ENCODE data around the gene SON.
A peak's percentile ranks its signal among the peaks of the same experiment; 100 is the strongest.
"Not testable (repeated sequence)": the region's sequence is repeated elsewhere in the genome, so short reads cannot be mapped to it uniquely, and the experiment has no call there.

SON gene

GRCh38 chr21:33584455-33584854 lies 41.6 kb downstream of the SON start:
- DNase-seq, result no peak

GRCh38 chr21:33586927-33587326 lies 44.1 kb downstream of the SON start:
- DNase-seq, result no peak

GRCh38 chr21:33587792-33588484 lies 45.1 kb downstream of the SON start:
- DNase-seq, result no peak

GRCh38 chr21:33588485-33589335 lies 45.9 kb downstream of the SON start, which contains the start of gene DONSON:
DONSON (minus strand) TSS chr21:33588684; CDS start chr21:33588641, 43 bp downstream.
- peak; percentile 36 for DNase-seq

GRCh38 chr21:33598051-33598450 lies 55.2 kb downstream of the SON start:
- no peak for DNase-seq

- no peak for DNase-seq
These were observed 65.7 kb downstream of the SON start for GRCh38 chr21:33608559-33608958.

- DNase-seq, result no peak
These were observed 68.3 kb downstream of the SON start for GRCh38 chr21:33611006-33611744.

GRCh38 chr21:33617565-33617964 lies 74.7 kb downstream of the SON start:
- DNase-seq, result not testable (repeated sequence)

- DNase-seq, result no peak
These were observed 75.6 kb downstream of the SON start for GRCh38 chr21:33618407-33618806.

- no peak for DNase-seq
These were observed 76.9 kb downstream of the SON start for GRCh38 chr21:33619726-33620125.

- DNase-seq, result no peak
These were observed 79.4 kb downstream of the SON start for GRCh38 chr21:33622253-33622652.

GRCh38 chr21:33626151-33626550 lies 83.3 kb downstream of the SON start:
- not testable (repeated sequence) for DNase-seq

All from NCI-H2029 treated with DMSO at 0.1 percent for 48 hours (cell line).